Testis (tissue), 3 donors: ENCODE data around the gene RILP. TPM values are rescaled to one million over a fixed set of nuclear protein-coding genes. Genes with fewer than 3 reads are reported as not detected.
A peak's percentile ranks its signal among the peaks of the same experiment; 100 is the strongest.

Source experiments
- DNase-seq: peaks from one replicate; pipeline ENCODE4 v3.0.0-alpha.2; 2019
- H3K27ac ChIP-seq, 2 donors: fragments of 200-600 bp; sonication (generic); one replicate each; pipeline ENCODE4 v1.5.1; 2019
- H3K27me3 ChIP-seq: fragments of 200-600 bp; sonication (generic); one replicate; pipeline ENCODE4 v1.5.1; 2019
- H3K36me3 ChIP-seq: fragments of 200-600 bp; sonication (generic); one replicate; pipeline ENCODE4 v1.5.1; 2017; ENCODE audit warnings: low read depth; ENCODE audit errors: missing control alignments
- H3K4me1 ChIP-seq: fragments of 200-600 bp; sonication (generic); one replicate; pipeline ENCODE4 v1.5.1; 2019
- H3K4me3 ChIP-seq, 2 donors: fragments of 200-600 bp; sonication (generic); one replicate each; pipeline ENCODE4 v1.5.1; 2017 to 2019
- H3K9me3 ChIP-seq: fragments of 200-600 bp; sonication (generic); one replicate; pipeline ENCODE4 v1.5.1; 2017
- POLR2A ChIP-seq: fragments of 450-650 bp; IDR thresholded peaks from one replicate; pipeline ENCODE4 v1.6.1; 2017; ENCODE audit warnings: antibody characterized with exemption, mild to moderate bottlenecking, moderate library complexity
- WGBS, 2 donors: methylation state at CpG; one replicate each; pipeline ENCODE4 v1.1.5; 2018; 5-methylcytosine and 5-hydroxymethylcytosine counted together
- intact Hi-C: fragments of 100-400 bp; cut with DNase I; formaldehyde crosslinking; loops from one replicate; pipeline ENCODE4 v1.15.1; 2023; ENCODE audit warnings: low total_unique reads
- polyA plus RNA-seq: library from polyadenylated mRNA; stranded (reverse); fragments of 350-450 nt; fragmentation: Illumina TruSeq; extraction: RNeasy Lipid Tissue Mini Kit (QIAGEN cat#74804); gene quantifications from one replicate; pipeline ENCODE4 v1.2.3, GENCODE V29; 2014; ENCODE audit warnings: low read depth, low replicate concordance; ENCODE audit not compliant: insufficient read depth
- total RNA-seq, 2 donors: library from RNA; depleted of rRNA; stranded (reverse); fragments of >200 nt; gene quantifications; one replicate each; pipeline ENCODE4 v1.2.3, GENCODE V29; 2016
- TF ChIP-seq, protein P1 (sequence below), 3 experiments: fragments of 450-650 bp in 2 of 3; fragments of 200-600 bp in 1 of 3; sonication (generic) in 1 of 3; IDR thresholded peaks; one replicate each; pipeline ENCODE4 v1.5.1; 2016 to 2019; ENCODE audit warnings: antibody characterized with exemption in 3 of 3, mild to moderate bottlenecking in 2 of 3, moderate library complexity in 1 of 3

The RILP gene
- total and polyA plus RNA-seq, 3 donors from 2014 or later: 8.4 to 32.5 (median 30.6) TPM

DNA sequence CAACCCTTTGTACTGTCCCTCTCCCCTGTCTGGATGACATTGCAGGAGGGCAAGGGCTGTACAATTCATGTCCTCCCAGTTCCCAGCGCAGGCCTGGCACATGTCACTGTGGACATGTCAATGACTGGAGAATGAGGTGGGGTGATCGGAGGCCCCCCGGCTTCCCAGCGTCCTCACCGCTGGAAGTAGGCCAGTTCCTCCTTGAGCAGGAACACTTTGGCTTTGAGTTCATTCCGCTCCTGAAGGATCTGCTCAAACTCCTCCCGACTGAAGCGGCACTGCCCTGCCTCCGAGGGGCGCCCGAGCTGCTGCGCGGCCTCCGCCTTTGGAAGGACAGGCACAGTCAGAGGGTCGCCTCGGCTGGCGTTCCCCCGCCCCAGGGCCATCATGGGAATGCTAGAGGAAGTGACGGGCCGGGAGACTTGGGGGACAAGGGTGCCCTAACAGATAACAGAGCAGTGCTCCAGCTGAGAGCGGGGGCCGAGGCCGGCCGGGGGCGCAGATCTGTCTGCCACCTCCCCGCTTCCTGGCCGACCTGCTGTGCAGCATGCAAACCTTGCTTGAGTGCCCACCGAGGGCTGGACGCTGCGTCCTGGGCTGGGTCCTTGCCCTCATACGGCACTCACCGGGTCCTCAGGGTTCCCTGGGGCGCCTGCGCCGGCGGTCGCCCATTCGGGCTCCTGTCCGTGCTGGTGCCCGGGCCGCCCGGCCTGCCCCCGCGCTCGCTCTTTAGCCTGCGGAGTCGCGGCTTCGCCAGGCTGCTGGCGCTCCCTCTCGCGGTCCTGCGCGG is 1.3 kb downstream of the RILP start:
- H3K36me3 ChIP-seq: no peaks in the 10 kb centered on the region
- WGBS, 2 donors: 0 to 11% methylated on average over 4 to 49 of the region's 54 CpGs

DNA sequence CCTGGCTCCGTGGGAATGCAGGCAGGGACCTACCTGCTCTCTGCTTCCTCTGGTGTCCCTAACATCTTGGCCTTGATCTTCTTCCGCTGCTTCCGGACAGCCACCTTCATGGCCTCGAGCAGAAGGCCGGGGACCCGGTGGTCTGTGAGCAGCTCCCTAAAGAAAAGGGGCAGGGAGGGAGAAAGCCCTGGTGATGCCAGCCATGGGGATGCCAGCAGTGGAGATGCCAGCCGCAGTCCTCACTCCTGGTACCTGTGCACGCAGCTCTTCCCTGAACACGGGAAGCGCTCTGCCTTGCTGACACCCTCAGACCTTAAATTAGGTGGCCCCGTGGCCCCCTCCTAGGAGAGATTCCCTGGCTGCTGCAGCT is 1.9 kb downstream of the RILP start:
- 70 to 82% methylated on average over 7 to 11 of the region's 11 CpGs for WGBS, 2 donors
- Histone ChIP-seq H3K27me3 (no peaks in the 10 kb centered on the region), H3K4me1 (peaks cover 26% of the 10 kb centered on the region), H3K27ac (no peak overlapping the region), H3K9me3 (no peaks in the 10 kb centered on the region), H3K4me3 (no peak overlapping the region), H3K36me3 (no peaks in the 10 kb centered on the region)
- no peak for DNase-seq
- intact Hi-C loops: loop anchor here (5.0 kb wide), 1 partner anchor 70 kb away; no protein-coding TSS in a partner anchor
- TF ChIP-seq, protein P1, sequence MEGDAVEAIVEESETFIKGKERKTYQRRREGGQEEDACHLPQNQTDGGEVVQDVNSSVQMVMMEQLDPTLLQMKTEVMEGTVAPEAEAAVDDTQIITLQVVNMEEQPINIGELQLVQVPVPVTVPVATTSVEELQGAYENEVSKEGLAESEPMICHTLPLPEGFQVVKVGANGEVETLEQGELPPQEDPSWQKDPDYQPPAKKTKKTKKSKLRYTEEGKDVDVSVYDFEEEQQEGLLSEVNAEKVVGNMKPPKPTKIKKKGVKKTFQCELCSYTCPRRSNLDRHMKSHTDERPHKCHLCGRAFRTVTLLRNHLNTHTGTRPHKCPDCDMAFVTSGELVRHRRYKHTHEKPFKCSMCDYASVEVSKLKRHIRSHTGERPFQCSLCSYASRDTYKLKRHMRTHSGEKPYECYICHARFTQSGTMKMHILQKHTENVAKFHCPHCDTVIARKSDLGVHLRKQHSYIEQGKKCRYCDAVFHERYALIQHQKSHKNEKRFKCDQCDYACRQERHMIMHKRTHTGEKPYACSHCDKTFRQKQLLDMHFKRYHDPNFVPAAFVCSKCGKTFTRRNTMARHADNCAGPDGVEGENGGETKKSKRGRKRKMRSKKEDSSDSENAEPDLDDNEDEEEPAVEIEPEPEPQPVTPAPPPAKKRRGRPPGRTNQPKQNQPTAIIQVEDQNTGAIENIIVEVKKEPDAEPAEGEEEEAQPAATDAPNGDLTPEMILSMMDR (IDR thresholded peaks at IDR 0.05): no peak
- no peak for TF ChIP-seq POLR2A

More for the DNA sequence above, 1.3 kb downstream of the RILP start:
- Histone ChIP-seq H3K4me1 (peaks cover 26% of the 10 kb centered on the region), H3K27ac (peak overlapping the region; percentile 70 to 74), H3K27me3 (no peaks in the 10 kb centered on the region), H3K9me3 (no peaks in the 10 kb centered on the region), H3K4me3 (peak overlapping the region; percentile 70 to 72)
- no peak for DNase-seq
- intact Hi-C loops: loop anchor here (5.0 kb wide), 1 partner anchor 71 kb away; no protein-coding TSS in a partner anchor
- TF ChIP-seq, protein P1 (IDR thresholded peaks at IDR 0.05): peak in 1 of 3 experiments; percentile 85
- TF ChIP-seq POLR2A: no peak

DNA sequence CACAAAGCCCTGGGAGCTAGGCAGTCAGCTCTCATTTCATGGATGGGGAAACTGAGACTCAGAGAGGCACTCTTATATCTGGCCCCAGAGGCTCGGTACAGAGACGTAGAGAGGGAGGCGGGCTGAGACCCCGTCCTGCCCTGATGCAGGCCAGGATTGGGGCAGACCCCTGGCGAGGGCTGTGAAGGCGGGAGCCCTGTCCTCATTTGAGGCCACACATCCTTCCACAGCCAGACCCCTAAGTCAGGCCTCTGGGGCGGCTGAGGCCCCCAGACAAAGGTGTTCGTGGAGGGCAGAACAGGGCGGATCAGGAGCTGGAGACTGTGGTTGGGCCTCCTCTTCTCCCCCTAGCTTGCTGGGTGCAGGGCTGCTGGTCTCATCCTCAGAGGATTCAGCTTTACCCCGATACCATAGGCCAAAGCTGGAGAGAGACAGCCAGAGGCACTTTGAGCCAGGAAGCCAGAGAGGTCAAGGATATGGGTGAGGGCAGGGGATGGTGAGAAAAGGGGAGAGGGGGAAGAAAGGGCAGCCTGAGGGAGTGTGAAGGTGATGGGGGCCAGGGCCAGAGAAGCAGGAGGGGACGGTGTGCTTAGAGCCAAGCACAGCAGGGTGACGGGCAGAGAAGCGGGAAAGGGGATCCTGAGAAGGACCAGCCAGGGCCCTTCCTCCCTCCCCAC is 3.3 kb downstream of the RILP start:
- H3K4me1 ChIP-seq: peaks cover 26% of the 10 kb centered on the region
- H3K4me3 ChIP-seq: no peak overlapping the region
- H3K36me3 ChIP-seq: no peaks in the 10 kb centered on the region
- TF ChIP-seq, protein P1 (IDR thresholded peaks at IDR 0.05): no peak
- no peak for TF ChIP-seq POLR2A
- DNase-seq: no peak
- intact Hi-C loops: loop anchor here (5.0 kb wide), 1 partner anchor 69 kb away; no protein-coding TSS in a partner anchor
- 75 to 83% methylated on average over 12 to 13 of the region's 13 CpGs for WGBS, 2 donors
- H3K9me3 ChIP-seq: no peaks in the 10 kb centered on the region
- H3K27ac ChIP-seq: peak overlapping the region; percentile 31 to 59
- H3K27me3 ChIP-seq: no peaks in the 10 kb centered on the region

DNA sequence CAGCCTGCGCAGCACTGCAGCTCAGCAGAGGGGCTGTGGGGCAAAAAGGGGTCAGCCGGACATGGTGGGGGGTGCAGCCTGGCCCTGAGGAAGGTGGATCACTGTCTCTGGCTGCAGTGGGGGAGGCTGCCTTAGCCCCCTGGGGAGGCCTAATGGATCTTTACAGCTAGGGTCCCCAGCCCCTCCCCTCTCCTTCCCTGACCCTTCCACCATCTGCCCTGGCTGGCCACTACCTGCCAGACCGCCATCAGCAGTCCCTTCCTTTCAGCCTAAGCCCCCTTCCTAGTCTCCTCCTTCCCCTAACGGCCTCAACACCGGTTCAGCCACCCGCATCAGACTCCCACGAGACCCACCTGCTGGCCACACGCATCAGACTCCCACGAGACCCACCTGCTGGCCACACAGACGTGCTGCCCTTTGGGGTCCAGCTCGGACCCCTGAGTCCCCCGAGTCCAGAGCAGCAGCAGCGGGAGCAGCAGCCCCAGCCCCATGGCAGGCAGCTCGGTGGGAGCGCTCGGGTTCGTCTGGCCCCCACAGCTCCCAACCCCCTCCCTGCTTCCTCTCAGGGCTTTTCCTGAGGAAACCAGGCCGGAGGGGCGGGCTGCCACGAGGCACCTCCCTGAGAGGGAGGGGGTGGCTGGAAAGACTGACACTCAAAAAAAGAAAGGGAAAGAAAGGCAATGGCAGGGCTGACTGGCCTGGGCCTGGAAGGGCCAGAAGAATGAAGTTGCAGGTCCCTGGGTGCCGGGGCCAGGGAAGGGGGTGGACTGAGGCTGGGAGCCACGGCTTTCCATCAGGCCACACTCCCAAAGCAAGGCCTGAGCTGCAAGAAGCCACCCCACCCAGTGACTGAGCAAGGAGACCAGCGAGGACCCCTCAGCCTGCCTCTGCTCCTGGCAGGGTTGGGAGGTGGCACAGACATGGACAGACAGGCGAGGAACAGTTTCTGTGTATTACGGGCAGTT is 4.2 kb downstream of the RILP start, which contains the start of gene SCARF1:
TSS of gene SCARF1 (minus strand) at position 526 of the 965 bp plus-strand sequence. CDS start at position 491, 35 bp downstream.
- H3K9me3 ChIP-seq: no peaks in the 10 kb centered on the region
- 76 to 82% methylated on average over 24 to 25 of the region's 25 CpGs for WGBS, 2 donors
- TF ChIP-seq, protein P1 (IDR thresholded peaks at IDR 0.05): no peak
- TF ChIP-seq POLR2A: no peak
- H3K4me1 ChIP-seq: peaks cover 21% of the 10 kb centered on the region
- H3K27me3 ChIP-seq: no peaks in the 10 kb centered on the region
- intact Hi-C loops: loop anchor here (5.0 kb wide), 1 partner anchor 68 kb away; no protein-coding TSS in a partner anchor
- DNase-seq: peak; percentile 36
- peak within 1 kb of the TSS in 1 of 2 donors; percentile 21 for H3K4me3 ChIP-seq
- H3K27ac ChIP-seq: peak within 1 kb of the TSS; percentile 31 to 59
- H3K36me3 ChIP-seq: no peaks in the 10 kb centered on the region
